Natural killer cell treated with Interleukin-12 subunit alpha and Interleukin-12 subunit beta and Interleukin-15 and Interleukin-18, amount 100 ng/mL, for 72 hours (primary cell): ENCODE measurements around the gene MMP23B. TPM values are rescaled to one million over a fixed set of nuclear protein-coding genes. Genes with fewer than 3 reads are reported as not detected.
"Not testable (repeated sequence)": the region's sequence is repeated elsewhere in the genome, so short reads cannot be mapped to it uniquely, and the experiment has no call there.

ENCODE experiments used
- ATAC-seq, 2 donors: fragments of 150-1000 bp; cut with Tn5 transposase in 1 of 2; sonication (Bioruptor Pico), chemical (Tn5 transposase) in 1 of 2; 2 replicates each; pipeline ENCODE4 v1.10.0; 2021
- DNase-seq: peaks from one replicate; pipeline ENCODE4 v3.0.0; 2022; ENCODE audit warnings: low spot score
- H3K27ac Mint-ChIP-seq, 2 donors: 1 replicate in 1 of 2; 2 replicates in 1 of 2; pipeline ENCODE4 v1.8.0; 2022; ENCODE audit warnings: mixed read lengths in 2 of 2, mild to moderate bottlenecking in 1 of 2, moderate library complexity in 1 of 2
- H3K27me3 Mint-ChIP-seq, 2 donors: 1 replicate in 1 of 2; 2 replicates in 1 of 2; pipeline ENCODE4 v1.8.0; 2022; ENCODE audit warnings: mixed read lengths in 2 of 2
- H3K36me3 Mint-ChIP-seq: one replicate; pipeline ENCODE4 v1.8.0; 2022; ENCODE audit warnings: mixed read lengths
- H3K4me1 Mint-ChIP-seq, 2 donors: 1 replicate in 1 of 2; 2 replicates in 1 of 2; pipeline ENCODE4 v1.8.0; 2022; ENCODE audit warnings: low read depth in 2 of 2, mixed read lengths in 2 of 2, mild to moderate bottlenecking in 1 of 2
- H3K4me3 Mint-ChIP-seq: one replicate; pipeline ENCODE4 v1.8.0; 2022; ENCODE audit warnings: mixed read lengths
- H3K9me3 Mint-ChIP-seq: 2 replicates; pipeline ENCODE4 v1.8.0; 2022; ENCODE audit warnings: mixed read lengths
- total RNA-seq, 2 donors: library from RNA; stranded (reverse); gene quantifications; one replicate each; pipeline ENCODE4 v1.2.3, GENCODE V29; 2022

MMP23B gene
- total RNA-seq = 1 to 10 TPM; 4.9 to 6.1 TPM

DNA sequence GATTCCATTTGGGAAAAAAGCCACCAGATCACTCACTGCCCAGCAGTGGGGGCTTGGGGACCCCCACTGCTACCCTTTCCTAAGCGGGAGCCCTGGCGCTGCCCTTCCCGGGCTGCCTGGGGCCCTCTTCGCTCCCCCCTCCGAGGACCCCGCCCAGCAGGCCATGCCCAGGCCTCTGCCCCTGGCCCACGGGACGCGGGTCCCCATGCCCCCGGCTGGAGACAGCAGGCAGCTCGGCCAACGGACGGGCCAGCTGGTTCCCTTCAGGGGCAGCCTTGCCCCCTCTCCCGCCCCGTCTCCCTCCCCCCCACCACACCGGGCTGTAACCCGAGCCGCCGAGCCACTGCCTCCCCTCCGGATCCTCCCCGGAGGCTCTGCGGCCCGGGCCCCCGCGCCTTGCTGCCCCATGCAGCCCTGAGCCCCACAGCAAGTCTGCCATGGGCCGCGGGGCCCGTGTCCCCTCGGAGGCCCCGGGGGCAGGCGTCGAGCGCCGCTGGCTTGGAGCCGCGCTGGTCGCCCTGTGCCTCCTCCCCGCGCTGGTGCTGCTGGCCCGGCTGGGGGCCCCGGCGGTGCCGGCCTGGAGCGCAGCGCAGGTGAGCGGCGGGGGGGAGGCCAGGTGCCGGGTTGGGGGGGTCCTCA lies at the start of gene MMP23B:
MMP23B (plus strand) TSS at position 392 of the 639 bp plus-strand sequence; CDS start at position 438, 46 bp downstream.
- peak within 1 kb of the TSS; percentile 39 for H3K4me3 Mint-ChIP-seq
- ATAC-seq = no peak
- H3K27me3 Mint-ChIP-seq = no peaks in the 10 kb centered on the region
- no peak for DNase-seq
- H3K27ac Mint-ChIP-seq = no peak within 1 kb of the TSS
- H3K36me3 Mint-ChIP-seq = no peaks in the 10 kb centered on the region
- H3K9me3 Mint-ChIP-seq = no peaks in the 10 kb centered on the region
- H3K4me1 Mint-ChIP-seq = peaks cover 7 to 10% of the 10 kb centered on the region in 2 donors

DNA sequence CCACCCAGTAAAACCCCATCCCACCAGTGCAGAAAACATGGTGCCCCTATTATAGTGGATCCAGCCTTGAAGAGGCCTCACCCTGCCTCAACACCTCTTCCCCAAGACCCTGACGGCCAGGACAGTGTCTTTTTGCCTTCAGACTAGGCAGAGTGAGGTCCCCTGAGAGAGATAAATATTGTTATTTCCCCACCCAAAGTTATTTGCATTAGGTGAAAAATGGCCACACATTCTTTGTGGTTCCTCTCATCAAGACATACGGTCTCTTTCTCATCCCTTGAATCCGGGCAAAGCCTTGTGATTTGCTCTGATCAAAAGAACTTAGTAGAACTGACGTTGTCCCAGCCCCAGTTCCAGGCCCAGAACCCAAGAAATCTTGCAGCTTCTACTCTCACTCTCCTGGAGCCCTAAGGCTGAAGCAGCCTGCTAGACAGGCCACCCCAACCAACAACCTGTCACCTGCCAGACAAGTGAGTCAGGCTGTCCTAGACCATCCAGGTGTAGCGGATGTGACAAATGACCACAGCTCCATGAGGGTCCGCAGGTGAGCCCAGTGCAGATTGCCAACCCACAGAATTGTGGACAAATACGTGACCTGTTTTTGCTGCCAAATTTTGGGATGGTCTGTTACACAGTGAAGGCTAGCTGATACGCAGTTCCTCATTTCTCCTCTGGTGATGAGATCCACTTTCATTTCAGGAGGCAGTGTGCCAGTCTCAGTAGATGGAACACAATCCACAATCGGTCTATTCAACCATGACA lies 49.2 kb upstream of the MMP23B start:
- Mint-ChIP-seq H3K36me3 (no peaks in the 10 kb centered on the region), H3K27ac (no peak overlapping the region), H3K9me3 (no peaks in the 10 kb centered on the region), H3K27me3 (peaks cover 5 to 11% of the 10 kb centered on the region in 2 donors), H3K4me3 (no peak overlapping the region), H3K4me1 (no peaks in the 10 kb centered on the region)
- DNase-seq (no peak), ATAC-seq (no peak)

DNA sequence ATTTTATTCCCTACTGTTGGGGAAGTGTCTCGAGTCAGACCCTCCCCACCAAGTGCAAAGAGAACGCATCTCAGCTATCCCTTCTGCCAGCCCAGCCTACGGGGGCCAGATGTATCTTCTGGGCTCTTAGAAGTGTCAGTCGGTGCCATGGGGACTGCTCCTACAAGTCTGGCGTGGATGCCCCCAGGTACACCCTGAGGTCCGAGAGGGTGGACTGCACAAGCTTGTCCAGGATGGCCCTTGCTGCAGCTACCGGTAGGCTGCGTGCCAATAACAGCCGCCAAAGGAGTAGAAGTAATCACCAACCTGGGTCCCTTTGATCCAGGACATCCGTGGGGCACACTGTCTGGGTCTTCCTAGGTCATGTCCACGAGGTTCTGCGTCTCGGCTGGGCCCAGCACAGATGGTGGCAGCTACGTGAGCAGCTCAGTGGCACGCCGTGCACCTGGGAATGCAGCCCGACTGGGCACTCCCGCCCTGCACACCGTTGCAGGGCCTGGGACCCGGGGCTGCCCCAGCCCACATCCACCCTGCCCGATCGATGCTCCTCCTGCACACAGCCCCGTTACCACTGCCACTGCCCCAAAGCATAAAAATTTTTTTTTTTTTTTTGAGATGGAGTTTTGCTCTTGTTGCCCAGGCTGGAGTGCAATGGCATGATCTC lies 48.5 kb upstream of the MMP23B start:
- Mint-ChIP-seq H3K4me1 (no peaks in the 10 kb centered on the region), H3K27ac (no peak overlapping the region), H3K9me3 (no peaks in the 10 kb centered on the region), H3K4me3 (no peak overlapping the region), H3K36me3 (no peaks in the 10 kb centered on the region), H3K27me3 (peaks cover 5 to 11% of the 10 kb centered on the region in 2 donors)
- DNase-seq = no peak
- ATAC-seq = peak; percentile 38 to 64

DNA sequence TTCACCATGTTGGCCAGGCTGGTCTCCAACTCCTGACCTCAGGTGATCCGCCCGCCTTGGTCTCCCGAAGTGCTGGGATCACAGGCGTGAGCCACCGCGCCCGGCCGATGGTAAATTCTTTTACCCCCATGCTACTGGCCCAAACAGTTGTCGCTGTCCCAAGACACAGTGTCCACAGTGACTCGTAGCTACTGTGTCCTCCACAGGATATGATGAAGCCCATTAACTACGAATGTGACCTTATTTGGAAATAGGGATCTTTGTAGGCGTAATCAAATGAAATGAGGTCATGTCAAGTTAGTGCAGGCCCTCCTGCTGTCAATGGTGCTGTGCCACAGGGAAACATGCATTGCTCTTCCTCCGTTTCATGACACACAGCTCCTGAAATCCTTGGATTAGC lies 40.5 kb upstream of the MMP23B start:
- no peak for ATAC-seq
- Mint-ChIP-seq H3K27ac (no peak overlapping the region), H3K36me3 (no peaks in the 10 kb centered on the region), H3K4me1 (no peaks in the 10 kb centered on the region), H3K9me3 (no peaks in the 10 kb centered on the region), H3K27me3 (no peaks in the 10 kb centered on the region), H3K4me3 (no peak overlapping the region)
- no peak for DNase-seq

DNA sequence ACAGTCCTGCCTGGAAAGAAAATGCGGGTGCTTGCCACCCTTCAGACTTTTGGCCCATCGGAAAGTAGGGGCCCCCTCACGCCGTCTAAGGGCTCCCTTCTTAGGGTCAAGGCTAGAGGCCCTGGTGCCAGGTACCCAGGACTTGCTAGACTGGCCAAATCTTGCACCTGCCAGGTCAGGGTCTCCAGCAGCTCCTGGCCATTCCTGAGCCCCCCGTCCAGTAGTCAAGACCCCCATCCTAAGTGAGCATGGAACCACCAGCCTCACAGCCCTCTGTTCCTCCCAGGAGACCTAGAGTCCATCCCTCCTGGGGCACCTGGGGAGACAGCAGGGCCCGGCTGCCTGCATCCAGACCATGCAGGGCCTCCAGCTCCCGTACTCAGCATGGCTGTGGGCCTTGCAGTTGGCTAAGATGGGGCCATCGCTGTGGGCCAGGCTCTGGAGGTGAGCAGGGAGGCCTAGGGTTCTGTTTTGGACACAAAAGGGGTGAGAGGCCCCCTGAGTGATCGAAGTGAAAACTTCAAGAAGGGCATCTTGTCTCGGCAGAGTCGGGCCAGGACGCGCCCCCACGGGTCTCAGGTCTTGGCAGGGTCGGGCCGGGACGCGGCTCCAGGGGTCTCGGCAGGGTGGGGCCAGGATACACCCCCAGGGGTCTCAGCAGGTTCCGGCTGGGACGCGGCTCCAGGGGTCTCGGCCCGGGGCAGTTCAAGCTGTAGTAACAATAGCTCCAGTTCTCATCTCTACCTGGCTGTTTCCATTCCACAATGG lies 38.0 kb upstream of the MMP23B start:
- ATAC-seq (peak in 1 of 2 donors; percentile 41), DNase-seq (no peak)
- Mint-ChIP-seq H3K27me3 (no peaks in the 10 kb centered on the region), H3K4me3 (no peak overlapping the region), H3K27ac (no peak overlapping the region), H3K4me1 (peaks cover 0 to 3% of the 10 kb centered on the region in 2 donors), H3K9me3 (no peaks in the 10 kb centered on the region), H3K36me3 (no peaks in the 10 kb centered on the region)

DNA sequence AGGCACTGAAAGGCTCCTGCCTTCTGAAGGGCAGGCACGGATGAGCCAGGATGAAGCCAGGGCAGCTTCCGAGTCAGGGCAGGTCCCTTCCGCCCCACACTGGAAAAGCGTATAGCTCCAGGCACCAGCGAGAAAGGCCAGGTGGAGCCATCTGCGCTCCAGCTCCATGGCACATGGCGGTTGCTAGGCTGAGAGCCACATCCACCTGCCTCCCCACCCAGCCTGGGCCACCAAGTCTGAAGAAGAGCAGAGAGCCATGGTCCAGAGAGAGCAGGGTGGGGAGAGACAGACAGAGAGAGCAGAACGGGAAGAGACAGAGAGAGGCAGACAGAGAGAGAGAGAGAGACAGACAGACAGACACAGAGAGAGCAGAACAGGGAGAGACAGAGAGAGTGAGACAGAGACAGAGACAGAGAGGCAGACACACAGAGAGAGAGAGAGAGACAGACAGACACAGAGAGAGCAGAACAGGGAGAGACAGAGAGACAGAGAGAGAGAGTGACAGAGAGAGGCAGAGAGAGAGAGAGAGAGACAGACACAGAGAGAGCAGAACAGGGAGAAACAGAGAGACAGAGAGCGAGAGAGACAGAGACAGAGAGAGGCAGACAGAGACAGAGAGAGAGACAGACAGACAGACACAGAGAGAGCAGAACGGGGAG lies 37.2 kb upstream of the MMP23B start:
- Mint-ChIP-seq H3K36me3 (no peaks in the 10 kb centered on the region), H3K27ac (no peak overlapping the region), H3K4me3 (no peak overlapping the region), H3K4me1 (peaks cover 0 to 4% of the 10 kb centered on the region in 2 donors), H3K27me3 (no peaks in the 10 kb centered on the region), H3K9me3 (no peaks in the 10 kb centered on the region)
- peak in 1 of 2 donors; percentile 2 for ATAC-seq
- no peak for DNase-seq

DNA sequence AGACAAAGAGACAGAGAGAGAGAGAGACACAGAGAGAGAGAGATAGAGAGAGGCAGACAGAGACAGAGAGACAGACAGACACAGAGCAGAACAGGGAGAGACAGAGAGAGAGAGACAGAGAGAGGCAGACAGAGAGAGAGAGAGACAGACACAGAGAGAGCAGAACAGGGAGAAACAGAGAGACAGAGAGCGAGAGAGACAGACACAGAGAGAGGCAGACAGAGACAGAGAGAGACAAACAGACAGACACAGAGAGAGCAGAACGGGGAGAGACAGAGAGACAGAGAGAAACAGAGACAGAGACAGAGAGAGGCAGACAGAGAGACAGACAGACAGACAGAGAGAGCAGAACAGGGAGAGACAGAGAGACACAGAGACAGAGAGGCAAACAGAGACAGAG lies 36.6 kb upstream of the MMP23B start:
- not testable (repeated sequence) for H3K27ac Mint-ChIP-seq, H3K9me3 Mint-ChIP-seq, DNase-seq, H3K27me3 Mint-ChIP-seq, H3K4me1 Mint-ChIP-seq, H3K4me3 Mint-ChIP-seq, H3K36me3 Mint-ChIP-seq, ATAC-seq

DNA sequence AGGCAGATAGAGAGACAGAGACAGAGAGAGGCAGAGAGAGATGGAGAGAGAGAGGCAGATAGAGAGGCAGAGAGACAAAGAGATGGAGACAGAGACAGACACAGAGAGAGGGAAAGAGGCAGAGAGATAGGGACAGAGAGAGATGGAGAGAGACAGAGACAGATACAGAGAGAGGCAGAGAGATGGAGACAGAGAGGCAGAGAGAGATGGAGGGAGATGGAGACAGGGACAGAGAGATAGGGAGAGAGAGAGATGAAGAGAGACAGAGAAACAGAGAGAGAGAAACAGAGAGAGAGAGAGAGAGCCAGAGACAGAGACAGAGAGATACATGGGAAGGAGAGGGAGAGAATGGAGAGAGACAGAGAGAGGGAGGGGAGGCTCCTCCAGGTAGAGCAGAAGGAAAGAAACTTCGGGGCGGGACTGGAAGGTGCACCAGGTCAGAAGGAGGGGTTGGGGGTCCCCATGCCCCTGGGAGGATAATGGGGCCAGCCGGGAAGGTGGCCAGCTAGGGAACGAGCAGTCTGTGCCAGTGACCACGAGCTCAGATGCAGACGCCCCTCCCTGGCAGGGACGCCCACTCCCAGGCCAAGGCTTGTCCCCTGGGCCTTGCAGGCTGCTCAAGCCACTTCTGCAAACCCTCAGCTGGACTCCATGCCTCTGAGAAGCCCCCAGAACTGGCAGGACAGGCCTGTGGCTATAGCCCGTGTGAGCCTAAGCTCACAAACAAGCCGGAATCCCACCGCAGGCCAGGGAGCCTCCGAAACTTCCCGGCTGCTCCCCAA lies 35.3 kb upstream of the MMP23B start:
- Mint-ChIP-seq H3K9me3 (no peaks in the 10 kb centered on the region), H3K4me3 (no peak overlapping the region), H3K4me1 (peaks cover 0 to 4% of the 10 kb centered on the region in 2 donors), H3K36me3 (no peaks in the 10 kb centered on the region), H3K27me3 (no peaks in the 10 kb centered on the region), H3K27ac (no peak overlapping the region)
- ATAC-seq (no peak), DNase-seq (no peak)

DNA sequence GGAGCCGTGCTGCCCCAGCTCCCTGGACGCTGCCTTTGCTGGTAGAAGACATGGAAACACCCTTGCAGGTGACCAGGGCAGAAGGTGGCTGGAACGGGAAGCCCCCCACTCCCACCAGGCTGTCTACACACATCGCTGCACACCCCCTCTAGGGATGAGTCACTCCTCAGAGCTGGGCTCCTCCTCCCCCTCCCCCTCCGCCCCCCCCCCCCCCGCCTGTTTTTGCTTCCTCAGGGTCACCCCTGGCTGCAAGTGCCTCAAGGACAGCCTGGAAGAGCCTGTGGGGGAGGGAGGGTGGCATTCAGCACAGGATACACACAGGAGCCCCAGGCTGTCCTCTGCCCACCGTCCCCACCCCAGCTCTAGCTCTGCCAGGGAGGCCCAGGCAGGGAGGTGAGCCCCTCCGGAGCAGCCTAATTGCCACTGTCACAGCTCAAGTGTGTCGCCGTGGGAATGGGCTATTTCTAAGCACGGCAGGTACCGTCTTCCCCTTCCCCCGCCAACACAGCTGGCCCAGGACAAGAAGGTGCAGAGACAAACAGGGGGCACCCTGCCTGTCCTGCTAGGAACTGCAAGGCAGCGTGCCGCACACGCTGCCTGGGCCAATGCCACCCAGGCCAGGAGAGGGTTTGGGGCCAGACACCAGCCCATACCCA lies 34.6 kb upstream of the MMP23B start:
- Mint-ChIP-seq H3K27me3 (no peaks in the 10 kb centered on the region), H3K4me1 (peaks cover 0 to 4% of the 10 kb centered on the region in 2 donors), H3K36me3 (no peaks in the 10 kb centered on the region), H3K27ac (no peak overlapping the region), H3K4me3 (no peak overlapping the region), H3K9me3 (no peaks in the 10 kb centered on the region)
- no peak for DNase-seq
- ATAC-seq = no peak

DNA sequence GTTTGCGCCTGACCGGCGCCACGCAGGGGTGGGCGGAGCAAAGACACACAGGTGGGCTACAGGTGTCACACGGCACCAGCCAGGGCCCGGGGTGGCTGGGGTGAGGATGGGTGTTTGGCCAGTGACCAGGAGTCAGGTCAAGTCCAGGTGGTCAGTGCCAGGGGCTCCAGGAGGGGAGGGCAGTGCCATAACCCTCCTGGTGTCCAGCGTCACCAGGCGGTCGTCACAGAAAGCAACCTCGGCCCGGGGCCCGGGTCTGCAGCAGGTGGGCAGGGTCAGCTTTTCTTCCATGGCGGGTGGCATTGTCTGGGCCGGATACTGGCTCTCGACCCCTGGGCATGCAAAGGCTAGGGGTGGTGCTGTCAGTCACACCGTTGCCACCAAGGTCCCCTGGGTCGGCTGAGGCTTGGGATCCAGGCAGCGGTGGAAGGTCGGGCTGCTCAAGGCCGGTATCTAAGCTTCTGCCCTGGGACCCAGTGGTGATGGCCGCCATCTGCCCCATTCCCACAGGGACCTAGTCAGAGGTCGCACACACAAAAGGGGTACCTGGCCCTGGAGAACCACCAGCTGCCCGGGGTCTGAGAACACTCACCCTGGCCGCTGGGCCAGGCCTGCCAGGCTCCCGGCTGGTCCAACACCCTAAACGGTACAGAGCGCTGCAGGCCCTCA lies 33.8 kb upstream of the MMP23B start:
- H3K36me3 Mint-ChIP-seq = no peaks in the 10 kb centered on the region
- H3K9me3 Mint-ChIP-seq = no peaks in the 10 kb centered on the region
- no peaks in the 10 kb centered on the region for H3K27me3 Mint-ChIP-seq
- peaks cover 0 to 4% of the 10 kb centered on the region in 2 donors for H3K4me1 Mint-ChIP-seq
- ATAC-seq (no peak), DNase-seq (no peak)
- H3K27ac Mint-ChIP-seq = no peak overlapping the region
- H3K4me3 Mint-ChIP-seq = no peak overlapping the region

DNA sequence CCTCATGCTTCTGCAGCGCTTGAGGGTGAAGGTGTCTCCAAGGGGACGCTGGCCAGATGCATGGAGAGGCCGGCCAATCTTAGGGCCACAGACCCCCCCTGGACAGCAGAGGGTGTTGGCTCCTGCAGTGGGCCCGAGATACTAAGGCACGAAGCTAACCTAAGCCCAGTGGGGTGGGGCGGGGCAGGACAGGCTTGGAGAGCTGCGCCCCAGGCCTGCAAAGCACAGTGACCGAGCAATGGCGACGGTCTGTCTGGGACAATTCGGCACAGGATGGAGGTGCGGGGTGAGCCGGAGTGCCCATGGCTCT lies 33.3 kb upstream of the MMP23B start:
- Mint-ChIP-seq H3K36me3 (no peaks in the 10 kb centered on the region), H3K27ac (no peak overlapping the region), H3K9me3 (no peaks in the 10 kb centered on the region), H3K27me3 (no peaks in the 10 kb centered on the region), H3K4me3 (peak overlapping the region; percentile 74), H3K4me1 (peaks cover 0 to 4% of the 10 kb centered on the region in 2 donors)
- ATAC-seq (no peak), DNase-seq (no peak)
